Fibroblast of lung (primary cell): ENCODE results near the gene PTPN7. TPM values are rescaled to one million over a fixed set of nuclear protein-coding genes. Genes with fewer than 3 reads are reported as not detected.

Source experiments
- DNase-seq, 2 donors: peaks; one replicate each; pipeline versions ENCODE4 v3.0.0 to v3.0.0-alpha.2; 2010; ENCODE audit warnings: low read depth in 2 of 2
- H2AFZ ChIP-seq: 2 replicates; pipeline ENCODE4 v1.5.1; 2012; ENCODE audit warnings: low read length, control low read depth, inconsistent platforms
- H3K27ac ChIP-seq: 2 replicates; pipeline ENCODE4 v1.5.1; 2011; ENCODE audit warnings: low read length, control low read depth; ENCODE audit not compliant: insufficient read depth
- H3K27me3 ChIP-seq: 2 replicates; pipeline ENCODE4 v1.5.1; 2011; ENCODE audit warnings: mild to moderate bottlenecking, low read length; ENCODE audit not compliant: control insufficient read depth, insufficient read depth
- H3K36me3 ChIP-seq: 2 replicates; pipeline ENCODE4 v1.5.1; 2011; ENCODE audit warnings: low read length; ENCODE audit not compliant: control insufficient read depth, insufficient read depth
- H3K4me1 ChIP-seq: 2 replicates; pipeline ENCODE4 v1.5.1; 2011; ENCODE audit warnings: low read length; ENCODE audit not compliant: control insufficient read depth, insufficient read depth; ENCODE audit errors: extremely low read depth
- H3K4me2 ChIP-seq: 2 replicates; pipeline ENCODE4 v1.5.1; 2011; ENCODE audit warnings: low read length, control low read depth; ENCODE audit not compliant: insufficient read depth; ENCODE audit errors: extremely low read depth
- H3K4me3 ChIP-seq, 4 experiments: fragments of 200-600 bp in 1 of 4; sonication (generic) in 1 of 4; replicated peaks in 1 of 4; 2 replicates each; pipeline ENCODE4 v1.5.1; 2011 to 2016; ENCODE audit warnings: low read length in 4 of 4, low read depth in 3 of 4, mild to moderate bottlenecking in 3 of 4, control low read depth in 2 of 4, inconsistent platforms in 1 of 4, mixed read lengths in 1 of 4; ENCODE audit not compliant: insufficient read depth in 1 of 4; ENCODE audit errors: control extremely low read depth in 1 of 4
- H3K79me2 ChIP-seq: 2 replicates; pipeline ENCODE4 v1.5.1; 2012; ENCODE audit warnings: mild to moderate bottlenecking, low read length, inconsistent platforms; ENCODE audit not compliant: control insufficient read depth, insufficient read depth
- H3K9ac ChIP-seq: 2 replicates; pipeline ENCODE4 v1.5.1; 2011; ENCODE audit warnings: mild to moderate bottlenecking, low read length, control low read depth; ENCODE audit not compliant: insufficient read depth
- H3K9me3 ChIP-seq: 2 replicates; pipeline ENCODE4 v1.5.1; 2012; ENCODE audit warnings: low read depth, low read length; ENCODE audit not compliant: control insufficient read depth, insufficient read depth
- H4K20me1 ChIP-seq: 2 replicates; pipeline ENCODE4 v1.5.1; 2011; ENCODE audit warnings: low read length; ENCODE audit not compliant: control insufficient read depth, insufficient read depth; ENCODE audit errors: extremely low read depth
- EZH2 ChIP-seq: IDR thresholded peaks from 2 replicates; pipeline ENCODE4 v1.5.1; 2012; ENCODE audit warnings: low read length, control low read depth, mild to moderate bottlenecking; ENCODE audit errors: missing control alignments
- polyA plus RNA-seq, 2 donors: library from polyadenylated mRNA; depleted of rRNA in 1 of 2; stranded (reverse) in 1 of 2; unstranded in 1 of 2; fragments of >200 nt; gene quantifications; 2 replicates each; pipeline ENCODE4 v1.2.1, GENCODE V29; 2011 to 2012; ENCODE audit warnings: missing spikeins in 1 of 2
- total RNA-seq: library from RNA; depleted of rRNA; stranded (reverse); fragments of >200 nt; gene quantifications from 2 replicates; pipeline ENCODE4 v1.2.1, GENCODE V29; 2014
- TF ChIP-seq, protein P1 (sequence below), 2 donors: IDR thresholded peaks in 1 of 2; conservative IDR thresholded peaks in 1 of 2; 1 replicate in 1 of 2; 2 replicates in 1 of 2; pipeline ENCODE4 v1.5.1; 2011 to 2012; ENCODE audit warnings: low read length in 2 of 2, control low read depth in 1 of 2, inconsistent platforms in 1 of 2, low read depth in 1 of 2, mild to moderate bottlenecking in 1 of 2

Gene PTPN7
- total and polyA plus RNA-seq, 2 donors (not counting 1 experiment from before 2014, with no cell fraction given), result not detected

DNA sequence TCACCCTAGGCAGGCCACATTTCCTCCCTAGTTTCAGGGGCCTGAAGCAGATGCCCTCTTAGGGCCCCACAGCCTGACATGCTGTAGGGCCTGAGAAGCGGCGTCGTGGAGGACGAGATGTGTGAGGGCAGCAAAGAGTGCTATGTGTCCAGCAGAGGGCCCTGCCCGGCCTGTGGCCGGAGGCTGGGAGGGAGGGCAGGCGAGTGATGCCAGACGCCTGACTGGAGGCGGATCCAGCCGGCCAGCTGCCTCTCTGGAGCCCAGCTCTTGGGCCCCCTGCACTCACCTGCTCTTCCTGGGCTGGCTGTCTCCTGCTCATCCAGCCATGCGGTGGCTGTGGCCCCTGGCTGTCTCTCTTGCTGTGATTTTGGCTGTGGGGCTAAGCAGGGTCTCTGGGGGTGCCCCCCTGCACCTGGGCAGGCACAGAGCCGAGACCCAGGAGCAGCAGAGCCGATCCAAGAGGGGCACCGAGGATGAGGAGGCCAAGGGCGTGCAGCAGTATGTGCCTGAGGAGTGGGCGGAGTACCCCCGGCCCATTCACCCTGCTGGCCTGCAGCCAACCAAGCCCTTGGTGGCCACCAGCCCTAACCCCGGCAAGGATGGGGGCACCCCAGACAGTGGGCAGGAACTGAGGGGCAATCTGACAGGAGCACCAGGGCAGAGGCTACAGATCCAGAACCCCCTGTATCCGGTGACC lies 37.6 kb downstream of the PTPN7 start, which contains the start of gene GPR37L1:
Gene GPR37L1 (plus strand): TSS at position 279 of the 697 bp plus-strand sequence. CDS start 47 bp downstream, at position 326.
- Histone ChIP-seq H3K9me3 (no peaks in the 10 kb centered on the region), H3K36me3 (no peaks in the 10 kb centered on the region), H3K4me1 (peaks cover 2% of the 10 kb centered on the region), H3K4me3 (no peak within 1 kb of the TSS), H2AFZ (no peak within 1 kb of the TSS), H3K9ac (no peak within 1 kb of the TSS), H3K4me2 (no peak within 1 kb of the TSS), H3K79me2 (no peaks in the 10 kb centered on the region), H4K20me1 (no peaks in the 10 kb centered on the region), H3K27me3 (peaks cover 19% of the 10 kb centered on the region), H3K27ac (no peak within 1 kb of the TSS)
- DNase-seq, result peak; percentile 32 to 55
- no peak for TF ChIP-seq EZH2
- TF ChIP-seq, protein P1, sequence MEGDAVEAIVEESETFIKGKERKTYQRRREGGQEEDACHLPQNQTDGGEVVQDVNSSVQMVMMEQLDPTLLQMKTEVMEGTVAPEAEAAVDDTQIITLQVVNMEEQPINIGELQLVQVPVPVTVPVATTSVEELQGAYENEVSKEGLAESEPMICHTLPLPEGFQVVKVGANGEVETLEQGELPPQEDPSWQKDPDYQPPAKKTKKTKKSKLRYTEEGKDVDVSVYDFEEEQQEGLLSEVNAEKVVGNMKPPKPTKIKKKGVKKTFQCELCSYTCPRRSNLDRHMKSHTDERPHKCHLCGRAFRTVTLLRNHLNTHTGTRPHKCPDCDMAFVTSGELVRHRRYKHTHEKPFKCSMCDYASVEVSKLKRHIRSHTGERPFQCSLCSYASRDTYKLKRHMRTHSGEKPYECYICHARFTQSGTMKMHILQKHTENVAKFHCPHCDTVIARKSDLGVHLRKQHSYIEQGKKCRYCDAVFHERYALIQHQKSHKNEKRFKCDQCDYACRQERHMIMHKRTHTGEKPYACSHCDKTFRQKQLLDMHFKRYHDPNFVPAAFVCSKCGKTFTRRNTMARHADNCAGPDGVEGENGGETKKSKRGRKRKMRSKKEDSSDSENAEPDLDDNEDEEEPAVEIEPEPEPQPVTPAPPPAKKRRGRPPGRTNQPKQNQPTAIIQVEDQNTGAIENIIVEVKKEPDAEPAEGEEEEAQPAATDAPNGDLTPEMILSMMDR (conservative IDR thresholded peaks at IDR 0.05 in 1 of 2, IDR thresholded peaks at IDR 0.05 in 1 of 2; ENCODE audit: low read depth in 1 of 2, low read length in 2 of 2), result peak; percentile 51 to 63

DNA sequence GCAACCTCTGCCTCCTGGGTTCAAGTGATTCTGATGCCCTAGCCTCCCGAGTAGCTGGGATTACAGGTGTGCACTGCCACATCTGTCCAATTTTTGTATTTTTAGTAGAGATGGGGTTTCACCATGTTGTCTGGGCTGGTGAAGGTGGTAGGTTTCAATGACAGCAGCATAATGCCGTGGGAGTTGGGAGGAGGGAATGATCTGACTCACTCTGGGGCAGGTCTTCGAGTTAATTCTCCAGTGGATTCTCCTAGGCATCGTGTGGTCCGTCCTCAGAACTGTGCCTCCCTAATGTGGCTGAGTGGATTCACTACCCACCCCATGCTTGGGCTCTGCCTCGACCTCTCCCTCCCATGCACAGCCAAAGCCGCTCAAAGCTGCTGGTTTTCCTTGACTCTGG lies 39.4 kb downstream of the PTPN7 start:
- TF ChIP-seq, protein P1 (conservative IDR thresholded peaks at IDR 0.05 in 1 of 2, IDR thresholded peaks at IDR 0.05 in 1 of 2; ENCODE audit: low read depth in 1 of 2, low read length in 2 of 2), result no peak
- no peak for TF ChIP-seq EZH2
- H2AFZ ChIP-seq, result no peak overlapping the region
- H3K27ac ChIP-seq, result no peak overlapping the region
- peaks cover 19% of the 10 kb centered on the region for H3K27me3 ChIP-seq
- H3K9ac ChIP-seq, result no peak overlapping the region
- H3K4me2 ChIP-seq, result no peak overlapping the region
- H3K79me2 ChIP-seq, result no peaks in the 10 kb centered on the region
- no peak for DNase-seq
- H3K36me3 ChIP-seq, result no peaks in the 10 kb centered on the region
- no peak overlapping the region for H3K4me3 ChIP-seq
- H3K4me1 ChIP-seq, result peaks cover 2% of the 10 kb centered on the region
- H4K20me1 ChIP-seq, result no peaks in the 10 kb centered on the region
- no peaks in the 10 kb centered on the region for H3K9me3 ChIP-seq

DNA sequence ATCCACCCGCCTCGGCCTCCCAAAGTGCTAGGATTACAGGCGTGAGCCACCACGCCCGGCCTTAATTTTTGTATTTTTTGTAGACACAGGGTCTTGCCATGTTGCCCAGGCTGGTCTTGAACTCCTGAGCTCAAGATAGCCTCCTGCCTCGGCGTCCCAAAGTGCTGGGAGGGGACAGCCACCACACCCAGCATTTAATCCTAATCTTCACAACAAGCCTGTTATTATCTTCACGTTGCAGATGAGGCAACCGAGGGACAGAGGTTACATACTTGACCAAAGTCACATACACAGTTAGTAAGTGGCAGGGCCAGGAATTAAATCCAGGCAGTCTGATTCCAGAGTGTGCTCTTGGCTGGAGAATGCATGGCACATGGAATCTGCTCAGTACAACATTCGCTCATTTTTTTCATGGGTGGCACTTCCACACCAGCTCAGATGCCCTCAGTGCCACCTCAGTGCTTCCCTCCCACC lies 42.5 kb downstream of the PTPN7 start:
- no peaks in the 10 kb centered on the region for H4K20me1 ChIP-seq
- no peaks in the 10 kb centered on the region for H3K9me3 ChIP-seq
- H3K36me3 ChIP-seq, result no peaks in the 10 kb centered on the region
- no peaks in the 10 kb centered on the region for H3K79me2 ChIP-seq
- H2AFZ ChIP-seq, result no peak overlapping the region
- H3K4me3 ChIP-seq, result no peak overlapping the region
- peaks cover 9% of the 10 kb centered on the region for H3K27me3 ChIP-seq
- no peak overlapping the region for H3K9ac ChIP-seq
- peaks cover 5% of the 10 kb centered on the region for H3K4me1 ChIP-seq
- DNase-seq, result no peak
- no peak overlapping the region for H3K27ac ChIP-seq
- TF ChIP-seq EZH2, result no peak
- TF ChIP-seq, protein P1 (conservative IDR thresholded peaks at IDR 0.05 in 1 of 2, IDR thresholded peaks at IDR 0.05 in 1 of 2; ENCODE audit: low read depth in 1 of 2, low read length in 2 of 2), result no peak
- no peak overlapping the region for H3K4me2 ChIP-seq
